A673 (cell line): ENCODE results near the gene SLC38A1. TPM values are rescaled to one million over a fixed set of nuclear protein-coding genes. Genes with fewer than 3 reads are reported as not detected.

Experiments
- BruUV-seq: library from RNA; stranded (reverse); fragments of 400-500 nt; replicated peaks from 2 replicates; lab custom pipeline; 2021; lab: Mats Ljungman, UMichigan
- CTCF ChIA-PET: fragments of 300-600 bp; sonication (Branson Sonifier 250); formaldehyde crosslinking; loops from one replicate; lab custom pipeline; 2022; ENCODE audit warnings: antibody characterized with exemption; lab: Charles Lee
- POLR2A ChIA-PET: fragments of 300-600 bp; sonication (Branson Sonifier 250); formaldehyde crosslinking; loops from one replicate; lab custom pipeline; 2022; ENCODE audit warnings: antibody characterized with exemption; ENCODE audit not compliant: low non-redundant PET; lab: Charles Lee
- DNase-seq: peaks from one replicate; pipeline ENCODE4 v3.0.0-alpha.2; 2015; ENCODE audit warnings: low spot score
- H3K27ac ChIP-seq: fragments of 200-600 bp; sonication (generic); 2 replicates; pipeline ENCODE4 v1.5.1; 2016; ENCODE audit warnings: mixed run types, low read depth, mild to moderate bottlenecking, mixed read lengths, antibody characterized with exemption, low read length; ENCODE audit not compliant: poor library complexity, severe bottlenecking
- H3K27me3 ChIP-seq: fragments of 200-600 bp; sonication (generic); replicated peaks from 2 replicates; pipeline ENCODE4 v1.6.1; 2017; ENCODE audit warnings: mixed run types, low read depth, mild to moderate bottlenecking, mixed read lengths, antibody characterized with exemption, low read length; ENCODE audit not compliant: insufficient read depth, poor library complexity
- H3K36me3 ChIP-seq: fragments of 200-600 bp; sonication (generic); 2 replicates; pipeline ENCODE4 v1.6.1; 2016; ENCODE audit warnings: mixed run types, mild to moderate bottlenecking, mixed read lengths, antibody characterized with exemption, low read length; ENCODE audit not compliant: insufficient read depth, poor library complexity, severe bottlenecking
- H3K4me1 ChIP-seq: fragments of 200-600 bp; sonication (generic); 2 replicates; pipeline ENCODE4 v1.6.1; 2017; ENCODE audit warnings: mixed run types, mild to moderate bottlenecking, mixed read lengths, antibody characterized with exemption, low read length; ENCODE audit not compliant: insufficient read depth, poor library complexity, severe bottlenecking
- H3K4me3 ChIP-seq: fragments of 200-600 bp; sonication (generic); 2 replicates; pipeline ENCODE4 v1.5.1; 2016; ENCODE audit warnings: low read depth, mixed run types, mild to moderate bottlenecking, mixed read lengths, low read length; ENCODE audit not compliant: poor library complexity, severe bottlenecking
- H3K9me3 ChIP-seq: fragments of 200-600 bp; sonication (generic); 2 replicates; pipeline ENCODE4 v1.6.1; 2016; ENCODE audit warnings: mixed run types, low read depth, mild to moderate bottlenecking, mixed read lengths, antibody characterized with exemption, low read length; ENCODE audit not compliant: poor library complexity, severe bottlenecking
- CTCF ChIP-seq: fragments of 300-800, 200-600 bp; sonication (generic); conservative IDR thresholded peaks from 2 replicates; pipeline ENCODE4 v1.5.1; 2017; ENCODE audit warnings: low read depth, mild to moderate bottlenecking, antibody characterized with exemption, low read length, moderate library complexity, mixed read lengths
- EZH2 ChIP-seq: fragments of 200-600 bp; sonication (generic); IDR thresholded peaks from 2 replicates; pipeline ENCODE4 v1.6.1; 2017; ENCODE audit warnings: borderline replicate concordance, low read depth, mild to moderate bottlenecking, mixed read lengths, antibody characterized with exemption, low read length; ENCODE audit not compliant: poor library complexity, severe bottlenecking
- intact Hi-C: fragments of 100-400 bp; cut with micrococcal nuclease; formaldehyde crosslinking; loops from one replicate; pipeline ENCODE4 v1.10.0; 2022; ENCODE audit not compliant: unreplicated experiment
- total RNA-seq: library from RNA; stranded (reverse); gene quantifications from 2 replicates; pipeline ENCODE4 v1.2.3, GENCODE V29; 2021

Gene SLC38A1
- total RNA-seq, 1 experiment from 2014 or later, result 78.9 TPM

- H3K9me3 ChIP-seq, result no peaks in the 10 kb centered on the region
- peaks cover 8% of the 10 kb centered on the region for H3K4me1 ChIP-seq
- H3K36me3 ChIP-seq, result no peaks in the 10 kb centered on the region
- TF ChIP-seq EZH2 (no peak), CTCF (no peak)
- no peak overlapping the region for H3K4me3 ChIP-seq
- ChIA-PET POLR2A (no interaction called here), CTCF (no interaction called here)
- H3K27ac ChIP-seq, result no peak overlapping the region
- BruUV-seq, result no TSS peak
- DNase-seq, result no peak
- no peaks in the 10 kb centered on the region for H3K27me3 ChIP-seq
- intact Hi-C loops, result no loop called here
Observed at GRCh38 chr12:46237371-46238045, 31.3 kb downstream of the SLC38A1 start.

GRCh38 chr12:46234000-46234399 is 34.8 kb downstream of the SLC38A1 start:
- Histone ChIP-seq H3K4me3 (no peak overlapping the region), H3K27me3 (no peaks in the 10 kb centered on the region), H3K36me3 (no peaks in the 10 kb centered on the region), H3K27ac (no peak overlapping the region), H3K4me1 (peaks cover 8% of the 10 kb centered on the region), H3K9me3 (no peaks in the 10 kb centered on the region)
- no peak for TF ChIP-seq EZH2
- no peak for TF ChIP-seq CTCF
- no TSS peak for BruUV-seq
- intact Hi-C loops, result no loop called here
- no peak for DNase-seq
- CTCF ChIA-PET, result interaction anchor here (0.7 kb wide), 1 partner anchor 1729 kb away, joined by 3 read pairs; the partner anchor contains the start of gene TMEM106C
- POLR2A ChIA-PET, result interaction anchor here (0.6 kb wide), 1 partner anchor 1615 kb away, joined by 3 read pairs; no protein-coding TSS in a partner anchor

GRCh38 chr12:46233423-46233822 is 35.4 kb downstream of the SLC38A1 start:
- ChIA-PET POLR2A (no interaction called here), CTCF (no interaction called here)
- Histone ChIP-seq H3K27me3 (no peaks in the 10 kb centered on the region), H3K9me3 (no peaks in the 10 kb centered on the region), H3K4me3 (no peak overlapping the region), H3K4me1 (peaks cover 8% of the 10 kb centered on the region), H3K27ac (no peak overlapping the region), H3K36me3 (no peaks in the 10 kb centered on the region)
- DNase-seq, result peak; percentile 27
- intact Hi-C loops, result no loop called here
- TF ChIP-seq EZH2 (no peak), CTCF (no peak)
- BruUV-seq, result no TSS peak
